NOMO-1 (cell line): ENCODE measurements around the gene BTBD9.

Source experiments
- DNase-seq, 2 experiments: peaks; one replicate each; lab custom pipeline; 2025; ENCODE audit not compliant: unreplicated experiment in 2 of 2; lab: John Stamatoyannopoulos, UW

BTBD9 gene

DNA sequence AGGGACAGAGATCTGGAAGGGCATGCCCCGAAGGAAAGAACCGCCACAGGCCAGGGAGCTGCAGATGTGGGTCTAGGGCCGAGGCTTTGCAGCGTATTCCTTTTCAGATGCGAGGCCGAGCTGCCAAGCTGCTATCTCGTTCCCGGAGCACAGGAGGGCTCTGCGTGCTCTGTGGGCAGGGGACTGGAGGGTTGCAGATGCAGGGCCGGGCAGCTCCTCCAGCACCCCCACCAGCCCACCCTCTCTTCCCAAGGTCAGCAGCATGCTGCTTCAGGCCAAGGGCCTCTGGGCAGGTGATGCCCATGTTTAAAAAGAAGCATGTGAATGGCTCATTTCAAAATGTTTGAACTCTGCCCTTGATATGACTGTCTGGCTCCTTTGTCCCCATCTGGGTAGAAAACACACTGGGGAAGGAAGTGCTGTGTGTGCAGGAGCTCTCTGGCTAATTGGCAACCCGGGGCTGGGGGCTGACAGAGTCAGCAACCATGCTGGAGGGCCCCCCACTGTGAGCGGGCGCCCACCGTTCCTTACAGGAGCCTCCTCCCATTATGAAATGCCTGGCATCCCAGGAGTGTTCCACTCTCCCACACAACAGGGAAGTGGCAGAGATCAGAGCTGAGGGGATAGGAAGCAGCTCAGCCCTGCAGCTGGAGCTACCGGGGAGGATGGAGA is 466.9 kb downstream of the BTBD9 start:
- DNase-seq, result no peak

DNA sequence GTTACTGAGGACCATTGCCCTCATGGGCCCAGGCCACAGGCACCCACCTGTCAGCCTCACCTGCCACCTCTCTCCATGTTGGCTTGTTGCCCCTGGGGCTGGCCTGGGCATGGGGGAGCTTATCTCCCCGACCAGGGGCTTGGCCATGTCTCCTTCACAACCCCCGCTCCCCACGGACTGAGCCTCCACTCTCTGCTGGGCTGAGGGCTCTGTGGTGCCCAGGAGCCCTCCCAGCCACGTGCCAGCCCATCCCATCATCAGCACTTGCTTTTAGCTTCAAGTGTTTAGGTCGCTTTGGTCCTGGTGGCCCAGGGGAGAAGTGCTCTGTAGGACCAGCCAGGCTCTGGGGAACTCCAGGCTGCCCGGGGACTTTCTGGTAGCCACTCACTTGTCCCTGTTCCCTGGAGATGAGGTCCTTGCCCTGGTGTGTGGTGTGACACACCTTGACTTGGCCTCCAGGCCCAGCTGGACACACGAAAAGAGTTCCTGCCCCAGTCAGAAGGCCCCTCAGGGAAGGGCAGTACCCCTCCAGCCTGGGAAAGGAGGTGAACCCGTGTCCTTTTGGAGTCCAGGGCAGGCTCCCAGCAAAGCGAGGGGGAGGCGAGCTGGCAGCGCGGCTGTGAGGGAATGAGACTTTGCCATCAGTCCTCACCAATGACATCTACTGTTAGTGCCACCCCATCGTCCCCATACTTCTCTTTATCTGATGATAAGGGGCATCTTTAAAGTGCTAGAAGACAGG is 467.6 kb downstream of the BTBD9 start:
- no peak for DNase-seq

DNA sequence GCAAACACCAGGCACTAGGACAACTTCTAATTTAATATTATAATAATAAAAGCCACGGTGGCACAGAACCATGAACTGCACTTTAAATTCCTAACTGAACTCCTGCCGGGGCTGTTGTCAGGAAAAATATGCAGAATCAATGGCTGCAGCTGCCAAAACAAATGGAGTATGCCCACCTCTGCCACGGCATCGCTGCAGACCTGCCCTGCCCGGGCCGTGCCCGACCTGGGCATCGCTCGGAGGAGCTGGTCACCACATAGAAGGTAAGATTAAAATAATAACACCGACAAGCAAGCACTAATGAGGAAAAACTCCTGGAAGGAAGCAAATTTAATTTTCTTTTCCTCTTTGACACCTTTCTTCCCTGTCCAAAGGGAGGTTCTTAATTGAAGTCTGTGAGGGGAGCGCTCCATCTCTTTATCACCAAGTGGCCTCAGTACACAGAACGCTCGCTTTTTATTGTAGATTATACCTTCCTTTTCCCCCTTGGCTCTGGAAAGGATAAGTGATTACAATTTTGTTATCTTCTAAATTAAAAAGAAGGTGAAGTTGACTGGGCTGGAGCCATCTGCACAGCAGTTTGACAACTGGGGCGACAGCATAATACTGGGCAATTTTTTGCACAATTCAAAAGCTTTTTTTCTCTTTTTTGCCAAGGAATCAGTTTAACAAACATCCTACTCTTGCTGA is 468.9 kb downstream of the BTBD9 start:
- DNase-seq, result no peak

DNA sequence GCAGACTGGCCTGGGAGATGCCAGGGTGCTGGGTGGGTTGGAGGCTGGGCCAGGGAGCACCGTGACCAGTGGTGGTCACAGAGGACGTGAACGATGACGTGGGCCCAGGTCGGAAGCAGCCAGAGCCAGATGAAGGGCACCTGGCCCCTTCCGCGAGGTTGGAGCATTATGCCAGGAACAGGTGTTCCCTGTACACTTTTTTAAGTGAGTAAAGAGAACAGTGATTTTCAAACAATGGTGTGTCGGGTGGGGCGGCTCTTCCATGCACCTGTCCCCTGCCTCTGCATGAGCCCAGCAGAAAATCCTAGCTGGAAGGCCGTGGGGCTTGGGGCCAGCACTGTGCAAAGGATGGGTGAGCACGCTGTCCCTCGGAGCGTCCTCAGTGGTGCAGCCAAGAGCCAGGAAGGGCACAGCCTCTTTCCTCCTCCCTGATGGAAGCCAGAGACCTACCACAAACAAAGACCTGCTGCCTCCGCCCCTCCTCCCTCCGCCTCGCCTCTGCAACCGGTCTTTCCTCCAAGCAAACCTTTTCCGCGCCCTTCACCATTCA is 469.7 kb downstream of the BTBD9 start:
- no peak for DNase-seq

DNA sequence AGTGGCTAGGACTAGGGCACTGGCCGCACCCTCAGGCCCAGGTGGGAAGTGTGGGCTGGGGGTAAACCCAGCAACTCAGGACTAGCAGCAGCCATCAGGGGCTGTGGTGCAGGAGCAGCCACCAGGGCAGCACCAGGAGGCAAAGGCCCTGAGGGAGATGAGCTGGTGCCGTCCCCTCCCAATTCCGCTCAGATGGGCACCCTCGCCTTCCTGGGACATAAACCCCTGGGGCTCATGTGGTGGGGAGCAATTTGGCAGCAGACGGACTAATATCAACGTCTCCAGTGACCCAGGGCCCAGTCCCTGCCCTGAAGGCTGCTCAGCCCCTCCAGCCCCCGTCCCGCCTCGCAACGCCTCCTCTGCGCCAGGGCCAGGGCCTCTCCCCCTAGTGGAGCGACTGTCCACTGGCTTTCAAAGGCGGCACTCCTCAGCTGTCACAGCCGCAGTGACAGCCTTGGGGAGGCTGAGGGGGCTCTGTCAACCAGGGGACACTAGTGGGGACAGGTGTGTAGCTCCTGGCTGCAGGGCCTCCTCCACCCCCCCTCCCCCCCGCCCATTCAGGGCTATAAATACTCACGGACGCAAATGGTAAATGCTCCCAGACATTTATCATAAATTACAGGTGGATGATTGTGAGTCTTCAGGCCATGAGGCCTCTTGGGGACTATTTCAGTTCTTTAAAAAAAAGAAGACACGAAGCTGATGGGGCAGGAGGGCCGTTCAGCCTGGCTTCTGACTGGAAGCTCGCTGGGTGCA is 470.3 kb downstream of the BTBD9 start:
- DNase-seq, result no peak

DNA sequence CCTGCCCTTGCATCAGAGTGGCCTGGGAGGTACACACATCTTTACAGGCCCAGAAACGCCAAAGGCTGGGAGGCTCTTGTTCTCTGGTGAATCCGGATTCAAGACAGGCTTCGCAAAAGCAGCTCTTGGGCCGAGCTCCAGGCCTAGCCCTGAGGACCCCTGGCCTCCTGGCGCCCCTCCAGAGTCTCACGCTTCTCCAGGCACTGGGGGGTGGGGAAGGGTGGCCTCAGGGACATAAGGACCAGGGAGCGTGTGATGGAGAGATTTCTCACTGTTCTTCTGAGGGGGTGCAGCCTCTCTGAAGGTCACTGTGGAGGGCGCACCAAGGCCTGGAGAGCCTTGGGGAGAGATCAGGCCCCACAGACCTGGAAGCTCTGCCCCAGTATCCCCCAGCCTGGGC is 471.0 kb downstream of the BTBD9 start:
- DNase-seq, result no peak

DNA sequence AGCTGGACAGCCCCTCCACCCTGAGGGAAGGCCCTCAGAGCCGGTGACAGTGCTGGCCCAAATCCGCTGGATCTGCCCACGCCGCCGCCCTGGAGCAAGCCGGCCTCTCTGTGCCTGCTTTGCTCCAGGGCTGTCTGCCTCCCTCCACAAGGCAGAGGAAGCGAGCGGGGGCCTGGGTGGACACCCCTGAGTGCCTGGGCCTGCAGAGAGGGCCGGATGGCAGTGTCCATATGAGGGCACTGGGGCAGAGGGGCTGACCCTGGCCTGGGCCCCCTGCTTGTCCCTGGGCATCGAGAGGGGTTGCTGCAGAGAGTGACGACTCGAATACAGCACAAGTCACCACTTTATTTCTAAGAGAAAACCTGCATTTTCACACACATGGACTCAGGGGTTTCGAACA is 471.6 kb downstream of the BTBD9 start:
- DNase-seq, result no peak

DNA sequence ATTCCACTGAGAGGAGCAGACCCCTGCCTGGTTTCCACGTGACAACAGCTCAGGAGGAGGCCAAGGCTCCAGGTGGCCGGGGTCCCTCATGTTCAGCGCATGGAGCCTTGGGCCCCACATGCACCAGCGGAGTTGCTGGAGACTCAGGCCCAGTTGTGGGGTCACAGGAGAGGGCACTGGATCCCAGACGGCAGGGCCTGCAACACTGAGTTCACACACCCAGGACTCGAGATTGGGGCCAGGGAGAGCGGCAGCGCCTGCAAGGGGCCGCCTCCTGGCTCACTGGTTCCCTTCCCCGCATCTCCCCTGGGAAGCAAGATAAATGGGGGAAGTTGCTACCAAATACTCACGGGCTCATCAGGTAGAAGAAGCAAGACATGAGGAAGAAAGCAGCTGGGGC is 472.1 kb downstream of the BTBD9 start:
- no peak for DNase-seq

DNA sequence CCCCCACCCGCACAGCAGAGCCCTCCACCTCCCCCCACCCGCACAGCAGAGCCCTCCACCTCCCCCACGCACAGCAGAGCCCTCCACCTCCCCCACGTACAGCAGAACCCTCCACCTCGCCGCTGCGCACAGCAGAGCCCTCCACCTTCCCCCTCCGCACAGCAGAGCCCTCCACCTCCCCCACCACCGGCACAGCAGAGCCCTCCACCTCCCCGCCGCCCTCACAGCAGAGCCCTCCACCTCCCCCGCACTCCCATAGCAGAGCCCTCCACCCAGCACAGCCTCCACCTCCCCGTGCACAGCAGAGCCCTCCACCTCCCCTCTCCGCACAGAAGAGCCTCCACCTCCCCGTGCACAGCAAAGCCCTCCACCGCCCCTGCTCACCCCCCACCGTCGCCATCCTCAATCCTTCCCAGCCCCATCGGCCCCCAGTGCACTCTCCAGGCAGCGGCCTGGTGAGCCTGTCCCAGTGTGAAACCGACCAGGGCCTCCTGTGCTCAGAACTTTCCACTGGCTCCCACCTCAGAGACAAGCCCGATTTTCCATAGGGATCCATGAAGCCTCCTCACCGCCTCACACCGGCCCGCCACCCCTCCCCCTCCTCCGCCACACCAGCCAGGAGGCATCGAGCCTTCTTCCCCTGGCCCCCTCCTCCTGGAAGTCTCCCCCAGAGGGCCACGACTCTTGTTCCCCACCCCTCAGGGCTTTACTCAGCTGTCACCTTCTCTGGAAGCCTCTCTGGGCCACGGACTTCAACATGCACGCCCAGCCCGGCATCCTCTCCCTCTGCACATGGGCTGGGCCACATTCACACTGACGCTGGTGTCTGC is 473.1 kb downstream of the BTBD9 start:
- DNase-seq, result no peak

DNA sequence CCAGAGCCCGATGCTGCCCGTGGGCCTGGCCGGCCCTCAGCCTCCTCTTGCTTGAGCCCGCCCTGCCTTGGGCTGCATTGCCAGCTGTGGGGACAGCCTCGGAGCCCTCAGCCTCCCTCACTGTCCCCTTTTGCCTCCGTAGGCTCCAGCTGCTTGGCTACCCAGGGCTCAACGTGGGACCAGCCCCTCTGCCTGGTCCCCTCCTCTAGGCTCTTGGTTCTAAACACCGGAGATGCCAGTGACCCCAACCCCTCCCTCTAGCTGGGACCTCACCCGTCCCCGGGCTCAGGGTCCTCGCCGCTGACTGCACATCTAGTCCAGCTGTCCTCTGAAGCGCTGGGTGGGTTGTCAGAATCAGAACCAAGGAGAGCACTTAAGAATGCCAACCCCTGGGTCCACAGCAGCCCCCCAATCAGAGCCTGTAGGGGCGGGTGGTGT is 475.0 kb downstream of the BTBD9 start:
- no peak for DNase-seq

DNA sequence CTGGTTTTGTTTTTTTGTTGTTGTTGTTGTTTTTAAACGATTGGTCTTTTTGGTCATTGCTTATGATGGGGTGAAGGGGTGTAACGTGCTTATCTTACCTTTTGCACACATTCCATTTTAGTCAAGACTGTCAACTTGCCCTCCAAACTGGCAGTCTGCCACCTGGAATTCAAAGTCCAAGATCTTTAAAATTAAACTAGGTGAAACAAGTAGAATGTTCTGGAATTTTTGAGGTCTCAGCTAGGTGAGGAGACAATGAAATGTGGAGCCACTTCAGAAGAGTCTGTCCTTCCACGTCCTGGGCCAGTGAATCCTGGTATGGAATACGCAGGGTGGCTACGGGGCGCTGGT is 475.6 kb downstream of the BTBD9 start:
- DNase-seq, result no peak

DNA sequence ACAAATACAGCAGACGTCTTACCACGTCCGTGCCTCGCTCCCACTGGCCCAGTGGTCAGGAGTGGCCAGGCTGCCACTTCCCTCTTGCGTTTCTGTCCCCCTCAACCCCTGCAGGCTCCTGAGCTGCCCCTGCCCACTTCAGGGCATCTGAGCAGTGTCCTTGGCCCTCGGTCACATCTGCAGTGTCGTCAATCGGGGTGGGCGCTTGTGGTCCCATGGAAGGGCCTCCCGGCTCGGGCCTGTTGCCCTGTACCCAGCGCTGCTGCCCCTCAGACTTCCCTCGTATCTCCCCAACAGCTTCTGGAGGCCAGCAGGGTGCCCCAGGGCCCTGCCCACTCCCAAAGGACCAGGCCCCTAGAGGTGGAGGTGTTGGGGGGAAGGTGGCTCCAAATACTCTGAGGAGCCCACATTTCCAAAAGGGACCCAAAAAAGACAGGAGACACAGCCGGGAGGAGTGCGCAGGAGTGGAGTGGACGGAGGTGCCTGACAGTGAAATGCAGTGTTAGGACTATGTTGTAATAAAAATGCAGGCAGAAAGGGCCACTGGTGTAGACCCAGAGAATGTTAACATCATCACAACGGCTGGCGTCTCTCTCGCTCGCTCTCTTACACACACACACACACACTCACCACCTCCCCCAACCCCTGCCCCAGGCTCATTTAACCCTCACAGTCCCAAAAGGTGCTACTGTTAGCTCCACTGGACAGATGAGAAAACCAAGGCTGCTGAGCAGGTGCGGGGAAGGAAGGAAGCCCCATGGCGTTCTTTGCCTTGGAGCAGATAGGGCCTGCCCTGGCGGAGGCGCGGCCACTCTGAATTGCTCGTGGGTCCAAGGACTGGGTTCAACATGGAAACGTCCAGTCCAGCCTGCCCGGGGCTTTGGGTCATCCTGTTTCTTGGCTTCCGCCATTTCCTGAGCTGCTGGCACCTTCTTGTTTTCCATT is 476.3 kb downstream of the BTBD9 start:
- DNase-seq, result no peak

DNA sequence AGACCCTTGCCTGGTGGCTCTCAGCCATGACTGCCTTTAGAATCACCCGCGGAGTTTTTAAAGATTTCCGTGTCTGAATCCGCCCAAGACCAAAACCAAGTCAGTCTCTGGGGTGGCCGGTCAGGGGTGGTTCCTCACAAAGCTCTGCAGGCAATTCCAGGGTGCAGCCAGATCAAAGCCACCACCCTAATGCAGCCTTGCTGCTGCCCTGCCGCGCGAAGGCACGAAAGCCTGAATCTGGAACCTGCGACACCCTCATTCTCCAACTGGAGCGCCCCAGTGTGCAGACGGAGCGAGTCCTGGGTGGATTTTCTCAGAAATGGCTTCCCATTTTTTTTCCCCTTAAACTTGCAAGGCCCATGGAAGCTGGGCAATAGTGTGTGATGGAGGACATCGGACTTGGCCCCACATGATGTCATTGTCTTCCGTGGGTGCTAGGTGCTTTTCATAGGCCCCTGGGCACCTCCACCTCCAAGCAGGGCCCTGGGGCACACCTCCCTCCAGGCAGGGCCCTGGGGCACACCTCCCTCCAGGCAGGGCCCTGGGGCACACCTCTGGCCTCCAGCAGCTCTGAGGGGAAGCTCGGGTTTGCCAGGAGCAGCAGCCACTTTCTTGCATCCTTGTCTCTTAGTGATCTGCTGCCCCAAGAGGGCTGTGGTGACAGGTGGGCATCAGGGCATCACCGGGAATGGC is 477.1 kb downstream of the BTBD9 start:
- no peak for DNase-seq

DNA sequence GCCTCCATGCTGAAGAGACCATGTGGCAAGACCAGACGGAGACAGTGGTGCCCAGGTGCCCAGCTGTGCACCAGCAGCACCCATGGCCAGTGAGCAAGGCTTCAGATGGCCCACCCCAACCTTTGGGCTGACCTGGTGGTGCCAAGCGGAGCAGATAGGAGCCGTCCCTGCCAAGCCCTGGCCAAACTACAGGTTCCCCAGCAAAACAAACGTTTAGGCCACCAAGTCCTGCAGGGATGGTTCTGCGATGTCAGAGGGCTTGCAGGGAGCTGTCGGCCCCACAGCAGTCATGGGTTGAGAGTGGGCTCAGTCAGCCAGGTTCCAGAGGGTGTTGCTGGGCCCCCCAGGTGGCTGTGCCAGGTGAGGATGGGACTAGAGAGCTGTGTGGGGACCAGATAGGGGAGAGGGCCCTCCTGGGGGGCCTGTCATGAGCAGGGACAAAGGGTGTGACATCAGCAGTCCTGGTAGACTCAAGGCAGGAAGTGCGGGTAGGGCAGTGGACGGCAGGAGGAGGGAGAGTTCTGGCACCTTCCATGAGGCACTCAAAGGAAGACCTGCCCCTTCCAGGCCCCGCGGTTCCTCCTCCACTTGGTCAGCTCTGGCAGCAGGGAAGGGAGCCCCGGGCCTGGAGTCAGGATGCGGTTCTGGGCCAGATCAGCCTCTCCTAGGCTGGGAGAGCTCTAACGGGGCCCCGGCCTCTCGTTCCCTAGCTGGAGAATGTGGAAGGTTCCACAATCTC is 477.8 kb downstream of the BTBD9 start:
- no peak for DNase-seq

DNA sequence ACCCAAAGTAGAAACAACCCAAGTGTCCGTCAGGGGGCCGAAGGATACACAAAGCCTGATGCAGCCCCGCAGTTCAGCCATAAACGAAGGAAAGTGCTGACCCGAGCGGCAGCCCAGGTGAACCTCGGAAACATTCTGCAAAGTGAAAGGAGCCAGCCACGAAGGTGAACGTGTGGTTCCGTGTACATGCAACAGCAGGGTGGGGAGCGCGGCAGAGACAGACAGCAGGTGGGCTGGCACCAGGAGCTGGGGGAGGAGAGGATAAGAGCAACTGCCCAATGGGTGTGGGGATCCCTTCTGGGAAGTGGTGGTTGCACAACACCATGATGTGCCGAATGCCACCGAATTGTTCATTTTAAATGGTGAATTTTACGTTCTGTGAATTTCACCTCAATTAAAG is 478.4 kb downstream of the BTBD9 start:
- DNase-seq, result no peak

DNA sequence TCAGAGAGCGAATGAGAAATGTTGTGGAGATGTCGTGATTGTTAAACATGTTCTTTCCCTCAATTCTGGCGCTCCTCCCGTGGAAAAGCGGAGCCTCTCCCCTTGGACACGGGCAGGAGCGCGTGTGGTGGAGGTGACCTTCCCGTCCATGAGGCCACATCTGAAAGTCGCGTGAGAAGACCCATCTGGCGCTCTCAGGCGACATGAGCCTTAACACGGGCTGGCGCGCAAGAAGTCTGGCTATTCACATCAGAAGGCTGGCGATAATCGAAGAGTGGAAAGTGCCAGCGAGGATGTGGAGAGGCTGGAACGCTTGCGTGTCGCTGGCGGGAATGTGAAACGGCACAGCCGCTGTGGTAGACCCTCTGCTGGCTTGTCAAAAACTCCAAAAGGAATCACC is 478.9 kb downstream of the BTBD9 start:
- no peak for DNase-seq

DNA sequence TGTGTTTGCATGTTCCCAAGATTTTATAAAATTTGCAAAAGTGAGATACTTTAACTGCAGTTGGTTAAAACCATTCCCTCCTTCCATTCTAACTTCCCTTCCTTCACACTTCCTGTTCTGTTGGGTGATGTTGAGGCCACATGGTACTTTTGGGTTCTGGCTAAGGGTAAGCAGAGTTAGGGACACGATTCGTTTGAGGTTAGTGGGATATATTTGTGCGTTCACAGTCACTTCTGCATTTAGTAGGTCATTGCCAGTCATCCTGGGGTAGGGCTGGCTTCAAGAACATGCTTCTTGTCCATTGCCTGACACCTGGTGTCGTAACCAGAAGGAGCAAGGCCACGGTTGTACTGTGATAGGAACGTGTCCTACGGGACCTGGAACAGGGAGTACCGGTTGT is 480.1 kb downstream of the BTBD9 start:
- DNase-seq, result no peak
